ENCODE data around the gene ZCRB1. TPM values are rescaled to one million over a fixed set of nuclear protein-coding genes. Genes with fewer than 3 reads are reported as not detected.

The ZCRB1 gene
- total RNA-seq, 1 experiment from 2014 or later = 62.2 TPM

- CTCF ChIA-PET = interaction anchor here (1.6 kb wide), 1 partner anchor 10 kb away, joined by 3 read pairs; no protein-coding TSS in a partner anchor
- BruUV-seq (replicated peaks) = no TSS peak
Measured at GRCh38 chr12:42266579-42267230, 59.2 kb downstream of the ZCRB1 start.

GRCh38 chr12:42262271-42262670 is 63.6 kb downstream of the ZCRB1 start:
- no peak for DNase-seq (ENCODE audit: unreplicated experiment)
- ChIA-PET POLR2A (no interaction called here), CTCF (no interaction called here)
- Mint-ChIP-seq H3K36me3 (ENCODE audit: insufficient read depth, unreplicated experiment) (no peaks in the 10 kb centered on the region), H3K27ac (ENCODE audit: low read depth, unreplicated experiment) (no peak overlapping the region), H3K27me3 (ENCODE audit: insufficient read depth, unreplicated experiment) (peaks cover 17% of the 10 kb centered on the region), H3K4me1 (ENCODE audit: insufficient read depth, unreplicated experiment) (no peaks in the 10 kb centered on the region), H3K4me3 (ENCODE audit: unreplicated experiment) (no peak overlapping the region), H3K9me3 (ENCODE audit: unreplicated experiment) (no peaks in the 10 kb centered on the region)
- intact Hi-C loops (cut with micrococcal nuclease) = no loop called here
- no peak for TF ChIP-seq CTCF (IDR thresholded peaks at IDR 0.05; ENCODE audit: unreplicated experiment)
- BruUV-seq (replicated peaks) = no TSS peak

More at GRCh38 chr12:42266579-42267230, 59.2 kb downstream of the ZCRB1 start:
- H3K36me3 Mint-ChIP-seq (ENCODE audit: insufficient read depth, unreplicated experiment) = no peaks in the 10 kb centered on the region
- no peak for TF ChIP-seq CTCF (IDR thresholded peaks at IDR 0.05; ENCODE audit: unreplicated experiment)
- intact Hi-C loops (cut with micrococcal nuclease) = no loop called here
- H3K27ac Mint-ChIP-seq (ENCODE audit: low read depth, unreplicated experiment) = no peak overlapping the region
- H3K27me3 Mint-ChIP-seq (ENCODE audit: insufficient read depth, unreplicated experiment) = peaks cover 31% of the 10 kb centered on the region
- H3K4me1 Mint-ChIP-seq (ENCODE audit: insufficient read depth, unreplicated experiment) = no peaks in the 10 kb centered on the region
- no peak overlapping the region for H3K4me3 Mint-ChIP-seq (ENCODE audit: unreplicated experiment)
- POLR2A ChIA-PET = no interaction called here
- no peak for DNase-seq (ENCODE audit: unreplicated experiment)
- H3K9me3 Mint-ChIP-seq (ENCODE audit: unreplicated experiment) = no peaks in the 10 kb centered on the region

Small RNA genes within 50 kb of the gene (microRNA-seq; reads per million reads assigned to microRNA genes)
- gene MIR7851 = 0.40 reads per million

Other genes starting within 250 kb of the ZCRB1 start
- 12.4 and 14.6 TPM in 2 replicates for gene GXYLT1, start 181.2 kb downstream of the ZCRB1 start, total RNA-seq (2022)
- 37.2 and 49.6 TPM in 2 replicates for gene YAF2, start 87.8 kb downstream of the ZCRB1 start, total RNA-seq (2022)
- 51.1 and 54.5 TPM in 2 replicates for gene PPHLN1, start 73 bp upstream of the ZCRB1 start, total RNA-seq (2022)